DOHH2 (cell line): ENCODE measurements around the gene PIGM.

ENCODE experiments used
- H3F3A ChIP-seq: fragments of 200-600 bp; sonication (generic), shearing (Covaris generic); 2 replicates; pipeline ENCODE4 v1.6.0; 2016; ENCODE audit warnings: antibody characterized with exemption, mild to moderate bottlenecking; ENCODE audit not compliant: control insufficient read depth, insufficient read depth
- H3K27ac ChIP-seq: fragments of 200-600 bp; sonication (generic); 2 replicates; pipeline ENCODE4 v1.5.1; 2014; ENCODE audit warnings: low read depth, mild to moderate bottlenecking, low read length, moderate library complexity
- H3K27me3 ChIP-seq: fragments of 200-600 bp; sonication (generic); 2 replicates; pipeline ENCODE4 v1.6.1; 2014; ENCODE audit warnings: mild to moderate bottlenecking, low read length, mixed read lengths; ENCODE audit not compliant: control insufficient read depth
- H3K36me3 ChIP-seq: fragments of 200-600 bp; sonication (generic); 2 replicates; pipeline ENCODE4 v1.6.1; 2014; ENCODE audit warnings: mild to moderate bottlenecking, low read length, moderate library complexity, mixed read lengths; ENCODE audit not compliant: control insufficient read depth
- H3K4me1 ChIP-seq: fragments of 200-600 bp; sonication (generic); 2 replicates; pipeline ENCODE4 v1.6.1; 2014; ENCODE audit warnings: mild to moderate bottlenecking, low read length, mixed read lengths; ENCODE audit not compliant: control insufficient read depth
- H3K4me2 ChIP-seq: fragments of 200-600 bp; sonication (generic); 2 replicates; pipeline ENCODE4 v1.6.0; 2014; ENCODE audit warnings: mild to moderate bottlenecking, low read length, moderate library complexity
- H3K4me3 ChIP-seq: fragments of 200-600 bp; sonication (generic); 2 replicates; pipeline ENCODE4 v1.5.1; 2014; ENCODE audit warnings: mild to moderate bottlenecking, low read length, mixed read lengths
- H3K79me2 ChIP-seq: fragments of 200-600 bp; sonication (generic); 2 replicates; pipeline ENCODE4 v1.6.1; 2014; ENCODE audit warnings: mild to moderate bottlenecking, low read length, mixed read lengths; ENCODE audit not compliant: control insufficient read depth
- H3K9me2 ChIP-seq: fragments of 200-600 bp; sonication (generic); replicated peaks from 2 replicates; pipeline ENCODE4 v1.6.1; 2014; ENCODE audit warnings: mild to moderate bottlenecking, low read length, mixed read lengths; ENCODE audit not compliant: control insufficient read depth
- H3K9me3 ChIP-seq: fragments of 200-600 bp; sonication (generic); 2 replicates; pipeline ENCODE4 v1.6.1; 2014; ENCODE audit warnings: antibody characterized with exemption, low read length, mixed read lengths; ENCODE audit not compliant: control insufficient read depth, insufficient read depth
- H4K20me1 ChIP-seq: fragments of 200-600 bp; sonication (generic); 2 replicates; pipeline ENCODE4 v1.6.0; 2014; ENCODE audit warnings: low read depth, mild to moderate bottlenecking, antibody characterized with exemption, low read length, moderate library complexity; ENCODE audit not compliant: control insufficient read depth, insufficient read depth
- CTCF ChIP-seq: fragments of 200-600 bp; sonication (generic); IDR thresholded peaks from one replicate; pipeline ENCODE4 v1.5.1; 2014; ENCODE audit warnings: antibody characterized with exemption, mild to moderate bottlenecking, low read depth, low read length; ENCODE audit not compliant: poor library complexity, severe bottlenecking
- EZH2phosphoT487 ChIP-seq: fragments of 200-600 bp; sonication (generic); IDR thresholded peaks from 2 replicates; pipeline ENCODE4 v1.6.1; 2017; ENCODE audit warnings: borderline replicate concordance, mild to moderate bottlenecking, antibody characterized with exemption, low read length, moderate library complexity, mixed read lengths

The PIGM gene

DNA sequence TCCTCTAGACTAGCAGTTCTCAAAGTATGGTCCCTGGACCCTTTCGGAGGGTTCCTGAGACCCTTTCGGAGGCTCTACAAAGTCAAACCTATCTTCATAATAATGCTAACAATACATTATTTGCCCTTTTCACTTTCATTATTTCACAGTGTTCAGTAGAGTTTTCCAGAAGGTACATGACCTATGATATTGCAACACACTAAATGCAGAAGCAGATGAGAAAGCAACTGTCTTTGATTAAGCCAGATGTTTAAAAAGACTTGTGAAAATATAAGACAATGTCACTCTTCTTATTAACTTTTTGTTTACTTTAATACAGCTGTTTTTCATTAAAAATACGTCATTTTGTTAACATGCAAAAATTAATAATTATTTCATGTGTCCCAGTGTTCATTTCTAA is 32.4 kb upstream of the PIGM start:
- Histone ChIP-seq H3K27ac (no peak overlapping the region), H3K4me3 (no peak overlapping the region), H3K9me2 (no peaks in the 10 kb centered on the region), H3F3A (no peaks in the 10 kb centered on the region), H3K4me1 (no peaks in the 10 kb centered on the region), H3K36me3 (no peaks in the 10 kb centered on the region), H3K4me2 (no peak overlapping the region), H3K9me3 (no peaks in the 10 kb centered on the region), H3K79me2 (no peaks in the 10 kb centered on the region), H3K27me3 (peaks cover 27% of the 10 kb centered on the region), H4K20me1 (no peaks in the 10 kb centered on the region)
- TF ChIP-seq CTCF (no peak), EZH2phosphoT487 (no peak)

DNA sequence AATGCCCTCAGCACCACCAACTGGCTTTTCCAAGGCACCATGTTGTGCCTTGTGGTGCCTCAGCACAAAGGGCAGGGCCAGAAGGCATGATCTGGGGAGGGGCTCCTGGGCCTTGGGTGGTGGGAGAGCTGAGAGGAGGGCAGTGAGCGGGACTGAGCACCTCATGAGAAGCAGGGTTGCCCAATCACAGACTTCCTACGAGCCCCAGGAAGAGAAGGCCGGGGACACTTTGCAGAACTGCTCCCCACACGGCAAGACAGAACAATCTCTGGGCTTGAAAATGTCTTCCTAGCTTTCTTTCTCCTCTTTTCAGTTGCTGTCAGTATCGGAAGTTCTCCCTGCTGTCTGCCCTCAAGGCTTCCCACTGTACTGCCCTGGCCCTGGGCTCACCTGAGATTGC is 31.4 kb upstream of the PIGM start:
- no peak overlapping the region for H3K4me2 ChIP-seq
- no peak overlapping the region for H3K27ac ChIP-seq
- H3K4me1 ChIP-seq = no peaks in the 10 kb centered on the region
- H3K9me3 ChIP-seq = no peaks in the 10 kb centered on the region
- H3F3A ChIP-seq = no peaks in the 10 kb centered on the region
- H4K20me1 ChIP-seq = no peaks in the 10 kb centered on the region
- no peaks in the 10 kb centered on the region for H3K36me3 ChIP-seq
- H3K4me3 ChIP-seq = no peak overlapping the region
- H3K27me3 ChIP-seq = peaks cover 26% of the 10 kb centered on the region
- no peaks in the 10 kb centered on the region for H3K79me2 ChIP-seq
- no peaks in the 10 kb centered on the region for H3K9me2 ChIP-seq
- TF ChIP-seq EZH2phosphoT487 = no peak
- TF ChIP-seq CTCF = no peak

- H3K4me1 ChIP-seq = no peaks in the 10 kb centered on the region
- no peak overlapping the region for H3K4me2 ChIP-seq
- H3K9me2 ChIP-seq = no peaks in the 10 kb centered on the region
- H3F3A ChIP-seq = no peaks in the 10 kb centered on the region
- no peaks in the 10 kb centered on the region for H3K9me3 ChIP-seq
- no peaks in the 10 kb centered on the region for H3K36me3 ChIP-seq
- H3K79me2 ChIP-seq = no peaks in the 10 kb centered on the region
- peaks cover 22% of the 10 kb centered on the region for H3K27me3 ChIP-seq
- H3K4me3 ChIP-seq = no peak overlapping the region
- TF ChIP-seq EZH2phosphoT487 (no peak), CTCF (no peak)
- H3K27ac ChIP-seq = no peak overlapping the region
- no peaks in the 10 kb centered on the region for H4K20me1 ChIP-seq
Observed at GRCh38 chr1:160062230-160062532, 30.4 kb upstream of the PIGM start.
